HEK293 (cell line): ENCODE results near the gene ZSWIM6.

Experiments used
- CTCF ChIA-PET: fragments of 350-600 bp; formaldehyde crosslinking; extraction: SDS; loops from one replicate; lab custom pipeline; 2021; ENCODE audit warnings: antibody characterized with exemption; lab: Yijun Ruan, JAX
- POLR2A ChIA-PET: fragments of 300-600 bp; formaldehyde crosslinking; extraction: SDS; loops from one replicate; lab custom pipeline; 2020; ENCODE audit warnings: antibody characterized with exemption, inconsistent platforms; lab: Yijun Ruan, JAX
- H3K27ac ChIP-seq: fragments of 200-500 bp; sonication (Bioruptor generic); 2 replicates; pipeline ENCODE4 v1.5.1; 2014; ENCODE audit warnings: low read depth, low read length, control low read depth, inconsistent platforms; ENCODE audit errors: extremely low read depth
- H3K36me3 ChIP-seq, 2 experiments: fragments of 200-500 bp in 1 of 2; sonication (Bioruptor generic) in 1 of 2; 1 replicate in 1 of 2; 2 replicates in 1 of 2; pipeline ENCODE4 v1.5.1; 2014 to 2017; ENCODE audit warnings: inconsistent platforms in 2 of 2, low read length in 2 of 2; ENCODE audit not compliant: control insufficient read depth in 2 of 2, insufficient read depth in 1 of 2
- H3K4me1 ChIP-seq: fragments of 200-500 bp; sonication (Bioruptor generic); 2 replicates; pipeline ENCODE4 v1.5.1; 2014; ENCODE audit warnings: mild to moderate bottlenecking, low read length, inconsistent platforms; ENCODE audit not compliant: control insufficient read depth, insufficient read depth
- H3K4me3 ChIP-seq: 2 replicates; pipeline ENCODE4 v1.5.1; 2011; ENCODE audit warnings: low read depth, mild to moderate bottlenecking, control low read depth, low read length, moderate library complexity
- H3K9me3 ChIP-seq: fragments of 200-500 bp; sonication (Bioruptor generic); 2 replicates; pipeline ENCODE4 v1.5.1; 2014; ENCODE audit warnings: low read depth, low read length, inconsistent platforms; ENCODE audit not compliant: control insufficient read depth, insufficient read depth
- BCL11A ChIP-seq: fragments of 450-650 bp; formaldehyde crosslinking; IDR thresholded peaks from 2 replicates; pipeline ENCODE4 v1.5.1; 2016; ENCODE audit warnings: low read depth, missing biosample characterization, missing genetic modification characterization
- BCL6B ChIP-seq: fragments of 450-650 bp; formaldehyde crosslinking; IDR thresholded peaks from 2 replicates; pipeline ENCODE4 v1.5.1; 2017; ENCODE audit warnings: missing biosample characterization, missing genetic modification characterization
- IKZF3 ChIP-seq: fragments of 450-650 bp; IDR thresholded peaks from 2 replicates; pipeline ENCODE4 v1.5.0; 2018; ENCODE audit warnings: missing biosample characterization, mild to moderate bottlenecking, missing genetic modification characterization, moderate library complexity
- KLF1 ChIP-seq: fragments of 450-650 bp; formaldehyde crosslinking; IDR thresholded peaks from 2 replicates; pipeline ENCODE4 v1.5.1; 2016; ENCODE audit warnings: missing biosample characterization, missing genetic modification characterization
- KLF10 ChIP-seq: fragments of 450-650 bp; IDR thresholded peaks from 2 replicates; pipeline ENCODE4 v1.5.1; 2018; ENCODE audit warnings: missing biosample characterization, mild to moderate bottlenecking, missing genetic modification characterization
- MYNN ChIP-seq: fragments of 450-650 bp; formaldehyde crosslinking; IDR thresholded peaks from 2 replicates; pipeline ENCODE4 v1.5.1; 2016; ENCODE audit warnings: missing biosample characterization, missing genetic modification characterization, borderline replicate concordance
- WT1 ChIP-seq: fragments of 450-650 bp; formaldehyde crosslinking; IDR thresholded peaks from 2 replicates; pipeline ENCODE4 v1.5.1; 2016; ENCODE audit warnings: missing biosample characterization, missing genetic modification characterization
- ZBTB44 ChIP-seq: fragments of 450-650 bp; IDR thresholded peaks from 2 replicates; pipeline ENCODE4 v1.5.1; 2018; ENCODE audit warnings: missing biosample characterization, mild to moderate bottlenecking, missing genetic modification characterization
- ZNF112 ChIP-seq: fragments of 450-650 bp; formaldehyde crosslinking; IDR thresholded peaks from 2 replicates; pipeline ENCODE4 v1.5.0; 2017; ENCODE audit warnings: missing biosample characterization, missing genetic modification characterization
- ZNF114 ChIP-seq: fragments of 450-650 bp; formaldehyde crosslinking; IDR thresholded peaks from 2 replicates; pipeline ENCODE4 v1.5.0; 2017; ENCODE audit warnings: missing biosample characterization, missing genetic modification characterization
- ZNF133 ChIP-seq: fragments of 450-650 bp; formaldehyde crosslinking; IDR thresholded peaks from 2 replicates; pipeline ENCODE4 v1.5.1; 2016; ENCODE audit warnings: missing biosample characterization, missing genetic modification characterization
- ZNF146 ChIP-seq: fragments of 450-650 bp; formaldehyde crosslinking; IDR thresholded peaks from 2 replicates; pipeline ENCODE4 v1.5.1; 2016; ENCODE audit warnings: missing biosample characterization, missing genetic modification characterization
- ZNF148 ChIP-seq: fragments of 450-650 bp; formaldehyde crosslinking; IDR thresholded peaks from 2 replicates; pipeline ENCODE4 v1.5.0; 2017; ENCODE audit warnings: missing biosample characterization, missing genetic modification characterization, borderline replicate concordance
- ZNF169 ChIP-seq: fragments of 450-650 bp; formaldehyde crosslinking; IDR thresholded peaks from 2 replicates; pipeline ENCODE4 v1.5.1; 2016; ENCODE audit warnings: missing biosample characterization, missing genetic modification characterization
- ZNF175 ChIP-seq: fragments of 450-650 bp; formaldehyde crosslinking; IDR thresholded peaks from 2 replicates; pipeline ENCODE4 v1.5.1; 2016; ENCODE audit warnings: missing biosample characterization, missing genetic modification characterization
- ZNF274 ChIP-seq, 2 experiments: fragments of 200-500 bp in 1 of 2; fragments of 450-650 bp in 1 of 2; sonication (Bioruptor generic) in 1 of 2; formaldehyde crosslinking in 1 of 2; IDR thresholded peaks; 2 replicates each; pipeline versions ENCODE4 v1.5.1 to v1.6.1; 2014 to 2016; ENCODE audit warnings: borderline replicate concordance in 1 of 2, inconsistent platforms in 1 of 2, low read length in 1 of 2, missing biosample characterization in 1 of 2, missing genetic modification characterization in 1 of 2
- ZNF324 ChIP-seq: fragments of 450-650 bp; formaldehyde crosslinking; IDR thresholded peaks from 2 replicates; pipeline ENCODE4 v1.5.1; 2016; ENCODE audit warnings: missing biosample characterization, missing genetic modification characterization
- ZNF335 ChIP-seq: fragments of 450-650 bp; formaldehyde crosslinking; conservative IDR thresholded peaks from 2 replicates; pipeline ENCODE4 v1.5.1; 2016; ENCODE audit warnings: missing biosample characterization, missing genetic modification characterization
- ZNF341 ChIP-seq: fragments of 450-650 bp; formaldehyde crosslinking; IDR thresholded peaks from 2 replicates; pipeline ENCODE4; 2016; ENCODE audit warnings: low read depth, missing biosample characterization, missing genetic modification characterization
- ZNF391 ChIP-seq: fragments of 450-650 bp; formaldehyde crosslinking; IDR thresholded peaks from 2 replicates; pipeline ENCODE4 v1.5.1; 2016; ENCODE audit warnings: low read depth, missing biosample characterization, missing genetic modification characterization, borderline replicate concordance
- ZNF398 ChIP-seq: fragments of 450-650 bp; formaldehyde crosslinking; IDR thresholded peaks from 2 replicates; pipeline ENCODE4 v1.5.1; 2017; ENCODE audit warnings: missing biosample characterization, missing genetic modification characterization
- ZNF501 ChIP-seq: fragments of 450-650 bp; formaldehyde crosslinking; IDR thresholded peaks from 2 replicates; pipeline ENCODE4 v1.5.1; 2016; ENCODE audit warnings: missing biosample characterization, missing genetic modification characterization
- ZNF571 ChIP-seq: fragments of 450-650 bp; formaldehyde crosslinking; IDR thresholded peaks from 2 replicates; pipeline ENCODE4 v1.5.0; 2017; ENCODE audit warnings: missing biosample characterization, missing genetic modification characterization
- ZNF585B ChIP-seq: fragments of 450-650 bp; formaldehyde crosslinking; IDR thresholded peaks from 2 replicates; pipeline ENCODE4 v1.5.1; 2016; ENCODE audit warnings: missing biosample characterization, missing genetic modification characterization
- ZNF623 ChIP-seq: fragments of 450-650 bp; formaldehyde crosslinking; IDR thresholded peaks from 2 replicates; pipeline ENCODE4 v1.5.1; 2016; ENCODE audit warnings: missing biosample characterization, missing genetic modification characterization
- TF ChIP-seq, protein P1 (sequence below): fragments of 450-650 bp; formaldehyde crosslinking; IDR thresholded peaks from 2 replicates; pipeline ENCODE4 v1.5.1; 2016; ENCODE audit warnings: missing biosample characterization, missing genetic modification characterization
- TF ChIP-seq, protein P2 (sequence below): fragments of 450-650 bp; formaldehyde crosslinking; IDR thresholded peaks from 2 replicates; pipeline ENCODE4 v1.5.1; 2016; ENCODE audit warnings: missing biosample characterization, missing genetic modification characterization

Gene ZSWIM6

DNA sequence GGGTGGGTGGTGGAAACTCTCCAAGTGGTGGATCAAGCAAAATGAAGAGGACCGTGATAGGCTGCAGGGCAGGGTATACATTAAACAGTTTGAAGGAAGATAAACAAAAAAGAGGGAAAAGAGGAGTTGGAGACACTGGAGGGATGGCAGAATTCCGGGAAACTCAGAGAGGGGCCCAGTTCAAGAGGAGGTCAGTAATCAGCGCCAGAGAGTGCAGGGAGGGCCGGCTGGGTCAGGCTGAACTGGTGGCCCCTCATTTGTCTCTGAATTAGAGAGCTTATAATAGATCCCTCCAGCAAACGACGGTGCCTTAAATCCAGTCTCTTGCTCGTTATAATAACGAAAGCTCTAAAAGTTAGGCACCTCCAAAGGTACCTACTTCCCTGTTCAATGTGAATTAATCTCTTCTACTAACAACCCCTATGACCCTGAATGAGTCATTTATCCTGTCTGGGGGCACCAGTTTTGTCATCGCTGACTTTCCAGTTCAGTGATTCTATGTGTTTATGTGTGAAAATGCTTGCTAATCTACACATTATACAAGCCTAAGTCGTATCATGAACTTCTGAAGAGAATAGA is 2.4 kb upstream of the ZSWIM6 start:
- no peaks in the 10 kb centered on the region for H3K36me3 ChIP-seq
- H3K9me3 ChIP-seq, result no peaks in the 10 kb centered on the region
- peak overlapping the region; percentile 82 for H3K4me3 ChIP-seq
- H3K4me1 ChIP-seq, result peaks cover 12% of the 10 kb centered on the region
- ChIA-PET POLR2A (interaction anchor here (1.2 to 2.6 kb wide), 6 partner anchors 8 to 1784 kb away, joined by 3 to 29 read pairs (median 8); no protein-coding TSS in a partner anchor), CTCF (interaction anchor here (0.6 to 1.3 kb wide), 6 partner anchors 9 to 275 kb away, joined by 3 to 5 read pairs (median 4); no protein-coding TSS in a partner anchor)
- peak overlapping the region; percentile 98; the same call in 1 of the 2 replicates for H3K27ac ChIP-seq
- TF ChIP-seq ZNF398 (tag by site-specific recombination) (no peak), IKZF3 (tag by site-specific recombination) (no peak), ZNF133 (tag by site-specific recombination) (no peak), ZNF335 (tag by site-specific recombination) (peak; percentile 84), ZNF324 (tag by site-specific recombination) (no peak), ZNF341 (no peak), ZNF114 (tag by site-specific recombination) (no peak), KLF10 (tag by site-specific recombination) (0 out of 2 replicates have a peak, but pooled peaks have one; percentile 5), ZBTB44 (tag by site-specific recombination) (no peak), ZNF391 (no peak), KLF1 (tag by site-specific recombination) (no peak), BCL11A (peak; percentile 70; the same call in 1 of the 2 replicates), ZNF112 (no peak), ZNF148 (tag by site-specific recombination) (no peak), ZNF146 (no peak), ZNF274 (IDR thresholded peaks at IDR 0.05; ENCODE audit: low read length) (no peak), ZNF274 (tag by site-specific recombination; IDR thresholded peaks at IDR 0.05; ENCODE audit: borderline replicate concordance) (no peak), WT1 (tag by site-specific recombination) (no peak), MYNN (no peak), ZNF501 (tag by site-specific recombination) (no peak), ZNF175 (no peak), ZNF169 (tag by site-specific recombination) (no peak), BCL6B (tag by site-specific recombination) (no peak), ZNF585B (tag by site-specific recombination) (no peak), ZNF623 (no peak), ZNF571 (tag by site-specific recombination) (no peak)
- TF ChIP-seq, protein P1, sequence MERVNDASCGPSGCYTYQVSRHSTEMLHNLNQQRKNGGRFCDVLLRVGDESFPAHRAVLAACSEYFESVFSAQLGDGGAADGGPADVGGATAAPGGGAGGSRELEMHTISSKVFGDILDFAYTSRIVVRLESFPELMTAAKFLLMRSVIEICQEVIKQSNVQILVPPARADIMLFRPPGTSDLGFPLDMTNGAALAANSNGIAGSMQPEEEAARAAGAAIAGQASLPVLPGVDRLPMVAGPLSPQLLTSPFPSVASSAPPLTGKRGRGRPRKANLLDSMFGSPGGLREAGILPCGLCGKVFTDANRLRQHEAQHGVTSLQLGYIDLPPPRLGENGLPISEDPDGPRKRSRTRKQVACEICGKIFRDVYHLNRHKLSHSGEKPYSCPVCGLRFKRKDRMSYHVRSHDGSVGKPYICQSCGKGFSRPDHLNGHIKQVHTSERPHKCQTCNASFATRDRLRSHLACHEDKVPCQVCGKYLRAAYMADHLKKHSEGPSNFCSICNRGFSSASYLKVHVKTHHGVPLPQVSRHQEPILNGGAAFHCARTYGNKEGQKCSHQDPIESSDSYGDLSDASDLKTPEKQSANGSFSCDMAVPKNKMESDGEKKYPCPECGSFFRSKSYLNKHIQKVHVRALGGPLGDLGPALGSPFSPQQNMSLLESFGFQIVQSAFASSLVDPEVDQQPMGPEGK (tag by site-specific recombination), result peak; percentile 52; the same call in 1 of the 2 replicates
- TF ChIP-seq, protein P2, sequence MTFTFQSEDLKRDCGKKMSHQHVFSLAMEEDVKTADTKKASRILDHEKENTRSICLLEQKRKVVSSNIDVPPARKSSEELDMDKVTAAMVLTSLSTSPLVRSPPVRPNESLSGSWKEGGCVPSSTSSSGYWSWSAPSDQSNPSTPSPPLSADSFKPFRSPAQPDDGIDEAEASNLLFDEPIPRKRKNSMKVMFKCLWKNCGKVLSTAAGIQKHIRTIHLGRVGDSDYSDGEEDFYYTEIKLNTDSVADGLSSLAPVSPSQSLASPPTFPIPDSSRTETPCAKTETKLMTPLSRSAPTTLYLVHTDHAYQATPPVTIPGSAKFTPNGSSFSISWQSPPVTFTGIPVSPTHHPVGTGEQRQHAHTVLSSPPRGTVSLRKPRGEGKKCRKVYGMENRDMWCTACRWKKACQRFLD (tag by site-specific recombination), result no peak
